K562 (cell line): Measurements from ENCODE around the gene THAP9. TPM values are rescaled to one million over a fixed set of nuclear protein-coding genes. Genes with fewer than 3 reads are reported as not detected.

Experiments used
- ATAC-seq: fragments of 200-7000 bp; cut with Tn5 transposase; 3 replicates; pipeline ENCODE4 v1.9.1; 2020; ENCODE audit warnings: moderate library complexity
- BruUV-seq: library from RNA; stranded (reverse); fragments of 400-500 nt; replicated peaks from 2 replicates; lab custom pipeline; 2021; lab: Mats Ljungman, UMichigan
- CTCF ChIA-PET: fragments of 300-600 bp; formaldehyde crosslinking; extraction: SDS; loops from one replicate; lab custom pipeline; 2021; ENCODE audit warnings: low intra/inter-chr PET ratio; lab: Yijun Ruan, JAX
- POLR2A ChIA-PET: fragments of 300-600, 350-650 bp; sonication (Branson Sonifier 250); formaldehyde crosslinking; extraction: SDS; loops from one replicate; lab custom pipeline; 2021; ENCODE audit warnings: antibody characterized with exemption, inconsistent platforms; lab: Yijun Ruan, JAX
- DNase-seq, 4 experiments: peaks; one replicate each; pipeline versions ENCODE4 v3.0.0 to v3.0.0-alpha.2; 2011 to 2018; ENCODE audit warnings: low spot score in 3 of 4, mixed read lengths in 3 of 4; ENCODE audit errors: extremely low read depth in 1 of 4
- FAIRE-seq: peaks from 2 replicates; lab custom pipeline; 2011; peaks lifted over from hg19 to GRCh38; lab: Jason Lieb, UNC
- H2AFZ ChIP-seq: 2 replicates; pipeline ENCODE4 v1.6.0; 2011; ENCODE audit warnings: low read depth, low read length, control low read depth, inconsistent platforms
- H3K27ac ChIP-seq: fragments of 200-600 bp; 3 replicates; pipeline ENCODE4 v1.8.0; 2011; ENCODE audit warnings: low read depth, mild to moderate bottlenecking, control low read depth, inconsistent platforms, low read length, moderate library complexity, mixed read lengths; ENCODE audit errors: extremely low read depth
- H3K27me3 ChIP-seq, 2 experiments: fragments of 300-600 bp in 1 of 2; 2 replicates in 1 of 2; 3 replicates in 1 of 2; pipeline versions ENCODE4 v1.6.0 to v1.8.0; 2011; ENCODE audit warnings: inconsistent platforms in 2 of 2, low read length in 2 of 2, mild to moderate bottlenecking in 1 of 2, mixed read lengths in 1 of 2, moderate library complexity in 1 of 2; ENCODE audit not compliant: control insufficient read depth in 2 of 2, insufficient read depth in 2 of 2
- H3K36me3 ChIP-seq: fragments of 300-600 bp; 3 replicates; pipeline ENCODE4 v1.8.0; 2011; ENCODE audit warnings: mild to moderate bottlenecking, low read length, inconsistent platforms; ENCODE audit not compliant: control insufficient read depth, insufficient read depth
- H3K4me1 ChIP-seq, 2 experiments: fragments of 200-600 bp in 1 of 2; replicated peaks in 1 of 2; 2 replicates in 1 of 2; 3 replicates in 1 of 2; pipeline versions ENCODE4 v1.5.1 to v1.8.0; 2011; ENCODE audit warnings: inconsistent platforms in 2 of 2, low read length in 2 of 2, mild to moderate bottlenecking in 1 of 2, mixed read lengths in 1 of 2, moderate library complexity in 1 of 2; ENCODE audit not compliant: control insufficient read depth in 2 of 2, insufficient read depth in 2 of 2
- H3K4me2 ChIP-seq: 2 replicates; pipeline ENCODE4 v1.6.1; 2011; ENCODE audit warnings: low read length, control low read depth, inconsistent platforms, mixed read lengths; ENCODE audit not compliant: insufficient read depth
- H3K4me3 ChIP-seq: fragments of 200-600 bp; sonication (generic), shearing (Covaris generic); 2 replicates; pipeline ENCODE4 v1.5.1; 2016; ENCODE audit warnings: control low read depth, inconsistent platforms
- H3K79me2 ChIP-seq: fragments of 200-600 bp; 3 replicates; pipeline ENCODE4 v1.8.0; 2011; ENCODE audit warnings: low read length, inconsistent platforms; ENCODE audit not compliant: control insufficient read depth, insufficient read depth
- H3K9ac ChIP-seq, 2 experiments: 2 replicates each; pipeline versions ENCODE4 v1.6.0 to v1.6.1; 2011; ENCODE audit warnings: low read depth in 2 of 2, low read length in 2 of 2, control low read depth in 1 of 2, inconsistent platforms in 1 of 2, mild to moderate bottlenecking in 1 of 2, mixed read lengths in 1 of 2; ENCODE audit not compliant: insufficient read depth in 1 of 2
- H3K9me1 ChIP-seq: one replicate; pipeline ENCODE4 v1.6.0; 2011; ENCODE audit warnings: inconsistent platforms, mild to moderate bottlenecking, low read length, moderate library complexity; ENCODE audit not compliant: control insufficient read depth, insufficient read depth
- H3K9me3 ChIP-seq: replicated peaks from 2 replicates; pipeline ENCODE4 v1.5.1; 2011; ENCODE audit warnings: low read depth, low read length, inconsistent platforms; ENCODE audit not compliant: control insufficient read depth, insufficient read depth
- H4K20me1 ChIP-seq: replicated peaks from 2 replicates; pipeline ENCODE4 v1.6.1; 2011; ENCODE audit warnings: low read length, inconsistent platforms, mixed read lengths; ENCODE audit not compliant: control insufficient read depth, insufficient read depth
- ETV1 ChIP-seq: fragments of 450-650 bp; conservative IDR thresholded peaks from 2 replicates; pipeline ENCODE4 v1.6.1; 2016; ENCODE audit warnings: missing genetic modification characterization, control low read depth, low read depth, missing compliant biosample characterization
- HOMEZ ChIP-seq: fragments of 250-450 bp; sonication (Bioruptor Pico); IDR thresholded peaks from 2 replicates; pipeline ENCODE4 v1.4.0; 2020; ENCODE audit warnings: mild to moderate bottlenecking, moderate library complexity
- NR0B1 ChIP-seq: fragments of 450-650 bp; IDR thresholded peaks from one replicate; pipeline ENCODE4 v1.6.1; 2018; ENCODE audit warnings: mild to moderate bottlenecking, moderate library complexity; ENCODE audit not compliant: partially characterized antibody
- NR3C1 ChIP-seq: sonication (generic); formaldehyde crosslinking; IDR thresholded peaks from 2 replicates; pipeline ENCODE4 v1.8.1; 2022; ENCODE audit warnings: missing genetic modification reagents
- POLR2A ChIP-seq: fragments of 450-650 bp; conservative IDR thresholded peaks from 2 replicates; pipeline ENCODE4 v1.6.1; 2016
- PRPF4 ChIP-seq: fragments of 200-400 bp; formaldehyde crosslinking; IDR thresholded peaks from one replicate; pipeline ENCODE4 v1.6.1; 2017; ENCODE audit warnings: low read length, low read depth, mild to moderate bottlenecking; ENCODE audit not compliant: insufficient read depth, poor library complexity, severe bottlenecking
- RFX5 ChIP-seq: IDR thresholded peaks from 2 replicates; pipeline ENCODE4 v1.6.1; 2011; ENCODE audit warnings: low read depth, mild to moderate bottlenecking, improper control_type of control experiment, low read length
- ZBTB26 ChIP-seq: fragments of 450-650 bp; formaldehyde crosslinking; IDR thresholded peaks from 2 replicates; pipeline ENCODE4 v1.4.0; 2022; ENCODE audit warnings: missing genetic modification characterization
- ZNF609 ChIP-seq: sonication (generic); formaldehyde crosslinking; IDR thresholded peaks from 2 replicates; pipeline ENCODE4 v1.8.1; 2023; ENCODE audit warnings: missing genetic modification reagents, mild to moderate bottlenecking, borderline replicate concordance
- WGBS: fragments of 100-300 bp; shearing (Covaris generic); methylation state at CpG from one replicate; pipeline ENCODE4 v1.1.6; 2016; ENCODE audit warnings: low coverage, mixed read lengths; ENCODE audit not compliant: insufficient coverage; ENCODE audit errors: missing lambda C conversion rate; 5-methylcytosine and 5-hydroxymethylcytosine counted together
- in situ Hi-C: fragments of 300-500 bp; cut with MboI; formaldehyde crosslinking; loops from 4 replicates; pipeline ENCODE4 v1.15.0; 2018; ENCODE audit warnings: inconsistent platforms, mixed read lengths
- intact Hi-C: fragments of 100-400 bp; cut with micrococcal nuclease; formaldehyde crosslinking; loops from 2 replicates; pipeline ENCODE4 v1.14.2; 2022
- polyA plus RNA-seq, 8 experiments: library from polyadenylated mRNA; depleted of rRNA in 4 of 8; stranded (reverse) in 5 of 8; unstranded in 3 of 8; fragments of >200 nt; fragmentation: Nextera tagmentation in 2 of 8; fragmentation: Illumina TruSeq in 1 of 8; extraction: Ambion mirVana in 2 of 8; extraction: Trizol in 1 of 8; gene quantifications; 2 replicates each; pipeline versions ENCODE4 v1.2.1 to v1.2.3, GENCODE V29; 2011 to 2014; ENCODE audit warnings: inconsistent platforms in 1 of 8, missing spikeins in 1 of 8
- total RNA-seq, 7 experiments: library from RNA; depleted of rRNA in 6 of 7; stranded (reverse); fragments of >200 nt in 6 of 7; fragmentation: Illumina TruSeq in 2 of 7; extraction: Trizol in 2 of 7; gene quantifications; 2 replicates each; pipeline versions ENCODE4 v1.2.1 to v1.2.3, GENCODE V29; 2011 to 2021; ENCODE audit warnings: low replicate concordance in 1 of 7

The THAP9 gene
- total and polyA plus RNA-seq, 9 of the 15 experiments (the other 6 are each of a cell fraction or from before 2014, with no cell fraction given), result 3.4 to 7.0 (median 5.4) TPM

GRCh38 chr4:82861529-82861928 is 39.0 kb upstream of the THAP9 start (continued):
- no peak for TF ChIP-seq ZNF609 (CRISPR knock-in tag)

GRCh38 chr4:82864336-82864979 is 36.1 kb upstream of the THAP9 start:
- H3K4me3 ChIP-seq, result no peak overlapping the region
- no peak for FAIRE-seq
- H3K4me1 ChIP-seq, result no peaks in the 10 kb centered on the region
- no peak for TF ChIP-seq ETV1 (tag)
- TF ChIP-seq HOMEZ (CRISPR knock-in tag), result no peak
- TF ChIP-seq ZBTB26 (CRISPR knock-in tag), result no peak
- TF ChIP-seq POLR2A, result no peak
- TF ChIP-seq RFX5, result no peak
- no peak for TF ChIP-seq NR0B1
- TF ChIP-seq PRPF4, result no peak
- no peak for TF ChIP-seq NR3C1 (CRISPR knock-in tag)
- H3K4me2 ChIP-seq, result no peak overlapping the region
- H3K9me1 ChIP-seq, result no peaks in the 10 kb centered on the region
- ChIA-PET CTCF (no interaction called here), POLR2A (interaction anchor here (1.0 kb wide), 1 partner anchor 8 kb away, joined by 3 read pairs; no protein-coding TSS in a partner anchor)
- peaks cover 4% of the 10 kb centered on the region; the same call in 1 of the 2 replicates for H4K20me1 ChIP-seq
- BruUV-seq, result no TSS peak
- peaks cover 82% of the 10 kb centered on the region for H3K36me3 ChIP-seq
- in situ Hi-C loops (no loop called here), intact Hi-C loops (no loop called here)
- H3K79me2 ChIP-seq, result no peaks in the 10 kb centered on the region; the same call in 2 of the 3 replicates
- no peak for ATAC-seq
- no peaks in the 10 kb centered on the region for H3K27me3 ChIP-seq
- 96% methylated on average over 6 of the region's 6 CpGs for WGBS
- H3K9me3 ChIP-seq, result no peaks in the 10 kb centered on the region
- H3K9ac ChIP-seq, result no peak overlapping the region
- no peak for DNase-seq
- no peak overlapping the region for H2AFZ ChIP-seq
- no peak overlapping the region for H3K27ac ChIP-seq
